ENCODE measurements around the gene WIPF1.

WIPF1 gene

GRCh38 chr2:174618179-174618578, 20.6 kb upstream of the WIPF1 start:
- DNase-seq: no peak

DNA sequence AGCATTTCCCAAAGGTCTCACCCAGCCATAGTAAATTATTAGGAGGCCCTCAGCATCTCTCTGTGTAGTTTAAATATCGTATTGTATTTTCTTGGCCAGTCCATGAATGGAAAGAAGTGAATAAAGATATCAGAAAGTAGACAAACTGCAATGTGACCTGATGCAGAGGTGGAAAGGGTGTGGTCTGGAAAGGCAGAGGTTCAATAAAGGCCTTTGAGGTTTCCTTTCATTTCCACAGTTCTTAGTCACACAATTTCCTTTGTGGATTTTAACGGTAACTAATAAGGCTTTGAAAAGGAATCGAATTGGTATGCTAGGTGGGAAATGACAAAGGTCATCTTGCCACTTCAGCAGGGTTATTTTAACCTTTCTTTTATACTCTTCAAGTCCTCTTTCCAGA, 20.1 kb upstream of the WIPF1 start:
- DNase-seq: no peak

GRCh38 chr2:174617120-174617519, 19.5 kb upstream of the WIPF1 start:
- no peak for DNase-seq

DNA sequence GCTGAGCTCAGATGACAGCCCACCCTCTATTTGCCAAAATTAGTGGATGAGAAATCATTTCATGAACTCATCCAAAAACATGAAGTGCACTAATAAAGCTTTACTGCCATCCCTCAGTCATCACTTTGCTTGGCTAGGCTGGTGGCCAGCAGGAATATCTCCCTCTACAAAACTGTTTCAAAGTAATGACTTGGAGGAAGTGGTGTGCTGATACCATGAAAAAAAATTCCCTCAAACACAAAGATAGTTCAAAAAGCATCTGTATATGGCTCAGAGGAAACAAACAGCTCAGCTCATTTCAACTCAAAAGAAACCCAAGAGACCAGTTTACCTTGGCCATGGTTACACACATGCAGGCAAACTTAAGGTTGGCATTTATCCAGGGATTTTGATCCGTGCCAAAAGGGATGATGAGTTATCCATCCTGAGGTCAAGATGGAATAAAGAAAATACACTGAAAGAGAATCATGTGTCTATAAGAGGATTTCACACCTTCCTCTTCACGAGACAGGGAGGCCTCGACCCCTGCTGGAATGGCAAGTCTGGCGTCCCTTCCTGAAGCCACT, 18.4 kb upstream of the WIPF1 start:
- DNase-seq: peak; percentile 44

GRCh38 chr2:174614261-174614660, 16.7 kb upstream of the WIPF1 start:
- DNase-seq: no peak

GRCh38 chr2:174613531-174613930, 15.9 kb upstream of the WIPF1 start:
- DNase-seq: no peak

GRCh38 chr2:174612970-174613369, 15.4 kb upstream of the WIPF1 start:
- DNase-seq: no peak

DNA sequence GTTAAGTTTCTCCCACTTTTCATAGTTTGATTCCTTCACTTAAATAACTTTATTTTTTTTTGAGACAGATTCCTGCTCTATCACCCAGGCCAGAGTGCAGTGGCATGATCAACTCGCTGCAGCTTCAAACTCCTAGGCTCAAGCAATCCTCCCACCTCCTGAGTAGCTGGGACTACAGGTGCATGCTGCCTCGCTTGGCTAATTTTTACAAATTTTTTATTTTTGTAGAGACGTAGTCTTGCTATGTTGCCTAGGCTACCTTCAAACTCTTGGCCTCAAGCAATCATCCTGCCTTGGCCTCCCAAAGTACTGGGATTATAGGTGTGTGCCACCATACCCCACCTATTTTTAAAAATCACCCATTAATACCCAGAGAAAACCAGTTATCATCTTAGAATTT, 14.2 kb upstream of the WIPF1 start:
- no peak for DNase-seq

- DNase-seq: no peak
These were observed 13.4 kb upstream of the WIPF1 start for GRCh38 chr2:174611006-174611405.

DNA sequence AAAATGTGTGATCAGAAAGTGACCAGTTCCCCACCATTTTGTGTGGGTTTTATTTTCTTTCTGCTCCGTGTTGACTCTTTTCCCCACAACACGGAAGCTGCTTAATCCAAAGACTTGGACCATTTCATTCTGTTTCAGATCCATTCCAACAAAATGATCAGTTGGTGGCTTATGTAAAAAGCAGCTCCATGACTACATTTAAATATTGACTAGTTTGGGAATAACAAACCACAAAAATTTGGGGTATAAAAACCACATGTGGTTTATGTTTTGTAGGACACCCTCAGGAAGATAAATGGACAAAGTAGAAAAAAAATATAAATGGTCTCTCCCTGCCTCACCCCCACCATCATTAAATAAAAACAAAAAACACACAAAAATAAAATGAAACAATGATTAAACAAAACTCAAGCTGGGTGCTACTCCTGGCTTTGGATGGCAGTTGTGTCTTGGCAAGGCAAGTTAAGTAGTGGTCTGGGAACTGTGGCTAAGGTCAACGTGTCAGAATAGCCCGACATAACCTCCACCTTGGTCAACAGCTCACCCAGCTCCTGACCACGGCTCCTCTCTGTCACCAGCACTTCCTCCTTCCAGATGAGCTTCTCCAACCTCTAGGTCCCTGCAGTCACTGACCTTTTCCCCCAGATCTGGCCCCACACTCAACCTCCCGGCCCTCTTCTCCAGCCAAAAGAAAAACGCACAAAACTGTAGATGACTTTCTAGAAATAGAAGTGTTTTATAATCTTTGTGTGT, 12.8 kb upstream of the WIPF1 start:
- DNase-seq: no peak

DNA sequence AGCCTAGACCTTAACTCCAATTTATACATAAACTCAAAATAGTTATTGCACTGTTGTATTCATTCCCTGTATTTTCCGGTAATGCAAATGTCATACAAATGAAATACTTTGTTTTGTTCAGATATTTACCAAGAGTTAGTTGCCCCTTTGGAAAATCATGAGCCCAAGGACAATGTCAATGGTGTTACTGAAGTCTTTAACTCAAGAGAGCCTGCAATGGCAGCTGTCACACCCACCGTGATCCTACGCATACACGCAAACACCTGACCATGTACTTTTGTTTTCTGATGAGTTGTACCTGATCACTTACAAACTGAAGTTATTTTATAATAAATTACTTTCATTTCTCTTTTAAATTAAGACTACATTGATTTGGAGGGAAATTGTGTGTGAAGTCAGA, 11.7 kb upstream of the WIPF1 start:
- DNase-seq: no peak

- no peak for DNase-seq
These were observed 11.2 kb upstream of the WIPF1 start for GRCh38 chr2:174608866-174609214.

GRCh38 chr2:174607989-174608865, 10.6 kb upstream of the WIPF1 start:
- no peak for DNase-seq

- DNase-seq: no peak
These were observed 10.0 kb upstream of the WIPF1 start for GRCh38 chr2:174607584-174607983.

GRCh38 chr2:174606336-174606735, 8.7 kb upstream of the WIPF1 start:
- no peak for DNase-seq

DNA sequence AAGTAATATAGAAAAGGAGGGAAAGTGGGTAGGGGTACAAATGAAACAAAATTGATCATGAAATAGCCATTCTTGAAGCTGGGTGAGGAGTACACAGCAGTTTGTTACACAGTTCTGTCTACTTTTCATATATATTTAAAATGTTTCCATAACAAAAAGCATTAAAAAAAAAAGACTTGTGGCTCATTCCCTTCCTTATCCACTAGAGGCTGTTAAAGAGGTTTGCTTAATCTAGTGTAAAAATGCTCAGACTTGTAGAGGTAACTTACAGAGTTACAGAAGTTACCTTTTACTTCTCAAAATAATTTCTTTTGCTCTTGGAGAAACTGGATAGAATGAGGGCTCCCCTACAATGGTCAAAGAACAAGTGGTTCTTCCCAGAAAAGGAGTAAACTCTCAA, 8.1 kb upstream of the WIPF1 start:
- DNase-seq: no peak

DNA sequence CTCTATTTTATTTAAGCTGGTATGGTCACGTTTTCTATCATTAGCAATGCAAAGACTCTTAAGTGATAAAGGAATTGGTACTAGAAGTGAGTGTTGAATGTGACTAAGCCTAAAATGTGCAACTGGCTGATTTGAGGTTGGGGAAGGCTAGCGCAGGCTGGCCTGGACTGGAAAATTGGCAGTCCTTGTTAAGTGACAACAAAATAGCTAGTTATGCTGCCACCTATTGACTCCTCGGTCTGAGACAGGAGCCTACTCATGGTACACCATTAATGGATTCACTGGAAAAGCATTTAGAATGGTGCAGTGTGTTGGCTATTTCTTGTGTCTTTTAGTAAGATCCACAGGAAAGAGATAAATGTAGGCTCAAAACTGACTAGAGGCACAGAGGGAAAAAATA, 5.7 kb upstream of the WIPF1 start:
- no peak for DNase-seq

DNA sequence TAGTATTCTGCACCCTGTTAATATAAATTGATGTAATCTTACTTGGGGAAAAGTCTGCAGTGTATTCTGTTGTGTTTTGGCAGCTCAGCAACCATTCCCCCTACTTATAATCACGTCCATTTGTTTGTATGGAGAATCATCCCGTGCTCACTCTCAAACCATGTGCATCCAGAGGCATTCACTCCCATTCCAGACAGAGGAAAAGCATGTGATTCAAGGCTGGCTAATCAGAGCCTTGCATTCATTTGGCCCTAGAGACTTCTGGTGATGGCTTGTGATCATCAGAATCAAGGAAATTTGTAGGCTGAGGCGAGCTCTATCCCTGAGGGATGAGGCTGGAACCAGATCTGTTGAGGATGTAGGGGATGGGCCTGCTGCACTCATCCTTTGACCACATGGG, 5.1 kb upstream of the WIPF1 start:
- no peak for DNase-seq

GRCh38 chr2:174600349-174600748, 2.7 kb upstream of the WIPF1 start:
- no peak for DNase-seq

- DNase-seq: no peak
These were observed 1.8 kb upstream of the WIPF1 start for GRCh38 chr2:174599310-174599921.

GRCh38 chr2:174597009-174597344, 627 bp downstream of the WIPF1 start:
- DNase-seq: no peak

DNA sequence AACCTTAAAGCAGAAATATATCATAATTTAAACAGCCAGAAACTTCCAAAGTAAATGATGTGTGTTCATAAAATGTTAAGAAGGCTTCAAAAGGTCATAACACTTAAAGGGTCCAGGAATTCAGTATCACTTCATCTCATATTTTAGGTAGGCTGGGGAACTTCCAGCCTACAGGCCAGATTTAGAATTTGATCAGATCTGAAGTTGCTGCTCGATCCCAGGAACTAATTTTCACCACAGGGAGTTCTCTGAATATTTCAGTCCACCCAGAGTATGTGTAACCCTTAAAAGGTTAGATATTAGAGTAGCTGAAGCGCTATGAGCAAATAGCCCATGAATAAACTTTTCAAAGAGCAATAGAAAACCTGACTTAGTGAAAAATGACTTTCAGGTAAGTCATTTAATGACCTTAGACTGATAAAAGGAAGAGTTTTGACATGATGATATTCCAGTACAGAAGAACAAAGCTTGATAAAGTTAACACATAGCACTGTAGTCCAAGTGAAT, 1.7 kb downstream of the WIPF1 start:
- DNase-seq: no peak

DNA sequence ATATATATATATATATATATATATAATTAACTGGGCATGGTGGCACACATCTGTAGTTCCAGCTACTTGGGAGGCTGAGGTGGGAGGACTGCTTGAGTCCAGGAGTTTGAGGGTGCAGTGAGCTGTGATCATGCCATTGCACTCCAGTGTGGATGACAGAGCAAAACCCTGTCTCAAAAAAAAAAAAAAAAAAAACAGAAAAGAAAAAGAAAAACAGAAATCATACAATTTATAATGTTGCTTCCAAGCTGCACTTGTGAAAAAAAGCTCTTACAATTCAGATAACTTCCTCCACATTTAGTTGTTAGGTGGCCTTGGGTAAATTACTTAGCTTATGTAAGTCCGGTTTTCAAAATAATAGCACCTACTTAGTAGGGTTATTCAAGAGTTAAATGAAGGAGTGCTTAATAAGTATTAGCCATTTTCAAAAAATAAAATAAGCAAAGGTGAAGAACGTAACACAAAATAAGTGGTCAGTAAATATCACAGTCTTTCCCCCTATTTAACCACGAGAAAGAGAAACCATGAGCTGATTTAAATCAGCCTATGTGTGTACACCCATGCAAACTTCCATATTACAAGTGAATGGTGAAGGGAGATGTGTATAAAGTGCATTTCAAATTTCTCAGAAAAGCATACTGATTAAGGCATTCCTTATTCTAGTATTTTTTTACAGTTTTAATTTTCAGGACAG, 2.3 kb downstream of the WIPF1 start:
- no peak for DNase-seq

All from right hindlimb (tissue), 1 donor.